Glomerular visceral epithelial cell (primary cell): ENCODE results near the gene NRTN.
A peak's percentile ranks its signal among the peaks of the same experiment; 100 is the strongest.
"Not testable (repeated sequence)": the region's sequence is repeated elsewhere in the genome, so short reads cannot be mapped to it uniquely, and the experiment has no call there.

Experiments
- DNase-seq: peaks from one replicate; pipeline ENCODE4 v3.0.0-alpha.2; 2016; ENCODE audit errors: extremely low spot score

The NRTN gene

GRCh38 chr19:5838353-5839064, 33.6 kb downstream of the NRTN start:
- DNase-seq: no peak

GRCh38 chr19:5839065-5840017, 34.5 kb downstream of the NRTN start, which contains the start of gene FUT6:
Gene FUT6 (minus strand): TSS chr19:5839702. CDS start chr19:5832567, 7,135 bp downstream.
- DNase-seq: no peak

GRCh38 chr19:5841735-5842111, 36.9 kb downstream of the NRTN start:
- DNase-seq: not testable (repeated sequence)

GRCh38 chr19:5843295-5843927, 38.5 kb downstream of the NRTN start:
- DNase-seq: no peak

GRCh38 chr19:5844456-5845433, 39.9 kb downstream of the NRTN start:
- DNase-seq: no peak

DNA sequence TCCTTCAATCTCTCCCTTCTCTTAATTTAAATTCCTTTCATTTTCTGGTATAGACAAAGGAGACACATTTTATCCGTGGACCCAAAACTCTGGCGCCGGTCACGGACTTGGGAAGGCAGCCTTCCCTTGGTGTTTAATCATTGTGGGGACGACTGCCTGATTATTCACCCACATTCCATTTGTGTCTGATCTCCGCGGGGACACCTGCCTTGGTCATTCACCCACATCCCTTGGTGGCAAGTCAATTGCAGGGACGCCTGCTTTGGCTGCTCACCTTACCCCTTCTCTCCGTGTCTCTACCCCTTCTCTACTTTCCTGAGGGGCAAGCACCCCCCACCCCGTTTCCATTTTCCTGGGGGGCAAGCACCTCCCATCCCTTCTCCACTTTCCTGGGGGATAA, 43.0 kb downstream of the NRTN start:
- DNase-seq: not testable (repeated sequence)

GRCh38 chr19:5848621-5849020, 43.8 kb downstream of the NRTN start:
- not testable (repeated sequence) for DNase-seq

- no peak for DNase-seq
These were observed 45.3 kb downstream of the NRTN start for GRCh38 chr19:5850189-5850588.

GRCh38 chr19:5850743-5851293, 46.0 kb downstream of the NRTN start:
- DNase-seq: peak; percentile 40

- DNase-seq: no peak
These were observed 46.4 kb downstream of the NRTN start, which contains the start of gene FUT3 for GRCh38 chr19:5851302-5851701. Gene FUT3 (minus strand): TSS chr19:5851449.

DNA sequence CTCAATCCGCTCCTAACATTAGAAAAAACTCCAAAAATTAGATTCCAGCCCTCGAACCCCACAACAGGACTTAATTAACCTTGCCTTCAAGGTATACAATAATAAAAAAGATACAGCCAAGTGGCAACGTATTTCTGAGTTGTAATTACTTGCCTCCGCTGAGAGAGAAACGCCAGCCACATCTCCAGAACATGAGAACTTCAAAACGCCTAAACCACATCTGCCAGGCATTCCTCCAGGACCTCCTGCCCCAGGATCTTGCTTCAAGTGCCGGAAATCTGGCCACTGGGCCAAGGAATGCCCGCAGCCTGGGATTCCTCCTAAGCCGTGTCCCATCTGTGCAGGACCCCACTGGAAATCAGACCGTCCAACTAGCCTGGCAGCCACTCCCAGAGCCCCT, 49.3 kb downstream of the NRTN start:
- not testable (repeated sequence) for DNase-seq

DNA sequence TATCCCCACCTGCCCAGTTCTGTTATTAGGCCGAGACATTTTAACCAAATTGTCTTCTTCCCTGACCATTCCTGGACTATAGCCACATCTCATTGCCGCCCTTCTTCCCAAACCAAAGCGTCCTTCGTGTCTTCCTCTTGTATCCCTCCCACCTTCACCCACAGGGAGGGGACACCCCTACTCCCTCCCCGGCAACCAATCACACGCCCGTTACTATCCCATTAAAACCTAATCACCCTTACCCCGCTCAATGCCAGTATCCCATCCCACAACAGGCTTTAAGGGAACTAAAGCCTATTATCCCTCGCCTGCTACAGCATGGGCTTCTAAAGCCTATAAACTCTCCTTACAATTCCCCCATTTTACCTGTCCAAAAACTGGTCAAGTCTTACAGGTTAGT, 50.3 kb downstream of the NRTN start:
- DNase-seq: not testable (repeated sequence)

DNA sequence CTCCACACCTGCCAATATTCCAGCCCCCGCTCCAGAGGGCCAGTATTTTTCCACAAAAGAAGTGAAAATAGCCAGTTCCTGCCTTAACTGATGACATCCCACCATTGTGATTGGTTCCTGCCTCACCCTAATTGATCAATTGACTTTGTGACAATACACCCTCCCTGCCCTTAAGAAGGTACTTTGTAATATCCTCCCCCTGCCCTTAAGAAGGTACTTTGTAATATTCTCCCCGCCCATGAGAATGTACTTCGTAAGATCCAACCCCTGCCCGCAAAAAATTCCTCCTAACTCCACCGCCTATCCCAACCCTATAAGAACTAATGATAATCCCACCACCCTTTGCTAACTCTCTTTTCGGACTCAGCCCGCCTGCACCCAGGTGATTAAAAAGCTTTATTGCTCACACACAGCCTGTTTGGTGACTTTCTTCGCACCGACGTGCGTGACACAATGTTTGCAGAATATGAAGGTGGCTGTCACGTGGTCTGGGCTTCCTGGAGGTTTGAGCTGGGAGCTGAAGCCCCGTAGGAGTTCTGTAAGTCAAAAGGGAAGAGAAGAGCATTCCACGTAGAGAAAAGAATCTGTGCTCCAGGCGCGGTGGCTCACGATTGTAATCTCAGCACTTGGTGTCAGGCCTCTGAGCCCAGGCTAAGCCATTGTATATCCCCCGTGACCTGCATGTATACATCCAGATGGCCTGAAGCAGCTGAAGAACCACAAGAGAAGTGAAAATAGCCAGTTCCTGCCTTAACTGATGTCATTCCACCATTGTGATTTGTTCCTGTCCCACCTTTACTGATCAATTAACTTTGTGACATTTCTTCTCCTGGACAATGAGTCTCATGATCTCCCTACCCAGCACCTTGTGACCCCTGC, 52.6 kb downstream of the NRTN start:
- no peak for DNase-seq

GRCh38 chr19:5863030-5863665, 58.3 kb downstream of the NRTN start:
- no peak for DNase-seq

GRCh38 chr19:5864013-5864720, 59.3 kb downstream of the NRTN start:
- DNase-seq: no peak

DNA sequence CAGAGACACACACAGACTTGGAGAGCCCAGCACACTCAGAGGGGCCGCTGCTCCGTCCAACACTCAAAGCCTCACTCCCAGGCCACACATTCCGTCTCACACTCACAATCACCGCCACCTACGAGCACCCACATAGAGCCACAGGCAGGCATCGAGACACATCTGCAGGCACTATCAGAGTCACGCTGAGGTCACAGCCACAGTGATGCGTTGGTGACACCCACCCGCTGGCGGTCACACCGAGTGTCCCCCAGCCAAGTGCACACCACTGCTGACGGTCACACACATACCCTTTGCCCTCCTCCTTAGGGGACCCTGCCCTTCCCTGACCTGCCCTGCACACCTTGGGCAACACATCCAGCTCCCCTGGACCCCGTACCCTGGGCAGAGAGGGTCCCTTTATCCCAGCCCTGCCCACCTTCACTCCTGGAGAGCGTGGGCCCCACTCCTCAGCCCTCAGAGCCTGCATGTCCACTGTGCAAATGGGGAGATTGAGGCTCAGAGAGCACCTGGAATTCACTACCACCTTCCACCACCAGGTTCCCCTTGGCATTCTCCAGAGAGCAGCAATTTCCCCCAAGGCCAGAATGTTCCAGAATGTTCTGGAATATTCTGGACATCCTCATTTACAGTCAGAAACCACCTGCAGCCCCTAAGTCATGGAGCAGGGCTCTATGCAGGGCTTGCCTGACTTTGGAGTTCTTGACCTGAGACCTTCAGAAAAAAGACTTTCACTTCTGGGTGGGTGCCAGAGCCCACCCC, 60.0 kb downstream of the NRTN start:
- DNase-seq: no peak

DNA sequence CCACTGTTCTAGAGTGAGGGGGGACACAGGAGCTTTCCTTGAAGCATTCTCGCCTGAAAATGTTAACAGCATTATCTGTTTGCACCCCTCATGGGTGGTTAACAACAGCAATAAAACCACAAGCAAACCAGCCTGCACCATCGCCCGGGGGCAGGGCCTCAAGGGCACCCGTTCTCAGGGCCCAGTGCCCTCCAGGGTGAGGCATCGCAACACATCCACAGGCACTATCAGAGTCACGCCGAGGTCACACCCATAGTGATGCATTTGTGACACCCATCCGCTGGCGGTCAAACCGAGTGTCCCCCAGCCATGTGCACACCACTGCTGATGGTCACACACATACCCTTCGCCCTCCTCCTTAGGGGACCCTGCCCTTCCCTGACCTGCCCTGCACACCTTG, 60.9 kb downstream of the NRTN start:
- no peak for DNase-seq
